ENCODE measurements around the gene RNF157. TPM values are rescaled to one million over a fixed set of nuclear protein-coding genes. Genes with fewer than 3 reads are reported as not detected.
"Not testable (repeated sequence)": the region's sequence is repeated elsewhere in the genome, so short reads cannot be mapped to it uniquely, and the experiment has no call there.

RNF157 gene
- total RNA-seq, 1 donor from 2014 or later, result 17.8 TPM

DNA sequence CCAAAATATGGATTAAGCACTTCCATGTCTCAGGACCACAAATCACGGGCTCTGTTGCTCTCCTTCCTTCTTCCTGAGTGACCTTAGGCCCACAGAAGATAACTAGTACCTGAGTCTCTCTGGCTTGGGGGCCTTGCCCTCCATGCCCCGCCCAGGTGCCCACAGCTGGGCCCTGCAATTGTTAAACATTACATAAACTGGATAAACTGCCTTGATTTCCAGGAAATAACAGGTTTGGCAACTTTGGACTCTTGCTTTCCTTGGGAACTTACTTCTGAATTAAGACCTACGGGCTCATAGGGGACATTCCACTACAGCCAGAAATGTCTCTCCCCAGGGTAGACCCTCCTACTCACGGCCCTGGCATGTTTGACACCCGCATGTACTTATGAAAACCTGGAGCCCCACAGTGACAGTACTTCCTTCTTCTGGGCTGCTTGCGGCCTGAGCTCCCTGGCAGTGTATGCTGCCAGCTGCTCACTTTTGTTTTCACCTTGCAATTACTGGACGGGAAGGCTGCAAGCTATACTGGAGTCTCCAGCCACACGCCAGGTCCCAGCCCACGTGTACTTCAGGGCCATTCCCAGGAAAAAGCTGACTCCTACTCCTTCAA lies 22.5 kb upstream of the RNF157 start:
- H3K4me1 Mint-ChIP-seq (ENCODE audit: low read depth, unreplicated experiment), result peaks cover 16% of the 10 kb centered on the region

DNA sequence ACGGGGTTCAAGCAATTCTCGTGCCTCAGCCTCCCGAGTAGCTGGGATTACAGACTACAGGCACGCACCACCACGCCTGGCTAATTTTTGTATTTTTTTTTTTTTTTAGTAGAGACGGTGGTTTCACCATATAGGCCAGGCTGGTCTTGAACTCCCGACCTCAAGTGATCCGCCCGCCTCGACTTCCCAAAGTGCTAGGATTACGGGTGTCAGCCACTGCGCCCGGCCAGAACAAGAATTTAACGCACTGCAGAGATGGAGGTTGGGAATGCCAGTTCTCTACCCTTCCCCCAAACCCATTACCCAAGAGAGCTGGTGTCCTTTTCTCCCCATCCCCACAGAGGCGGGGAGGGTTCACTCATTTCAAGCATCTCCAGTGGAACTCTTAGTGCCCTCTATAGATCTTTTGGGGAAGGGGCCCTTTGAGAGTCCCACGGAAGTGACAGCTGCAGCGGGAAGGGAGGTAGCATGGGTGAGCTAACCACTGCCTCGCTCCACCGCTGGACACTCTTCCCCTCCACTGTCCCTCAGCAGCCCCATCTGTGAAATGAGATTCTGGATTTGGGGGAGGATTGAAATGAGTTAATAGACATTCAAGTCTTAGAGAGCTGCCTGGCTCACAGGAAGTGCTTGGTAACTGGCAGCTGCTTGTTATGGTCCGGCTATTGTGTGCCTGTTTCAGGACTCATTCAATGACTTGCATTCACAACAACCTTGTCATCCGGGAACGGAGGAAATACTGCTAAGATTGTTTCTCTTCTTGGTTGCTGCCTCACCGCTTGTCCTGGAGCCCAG lies 21.3 kb upstream of the RNF157 start:
- TF ChIP-seq, protein P1, sequence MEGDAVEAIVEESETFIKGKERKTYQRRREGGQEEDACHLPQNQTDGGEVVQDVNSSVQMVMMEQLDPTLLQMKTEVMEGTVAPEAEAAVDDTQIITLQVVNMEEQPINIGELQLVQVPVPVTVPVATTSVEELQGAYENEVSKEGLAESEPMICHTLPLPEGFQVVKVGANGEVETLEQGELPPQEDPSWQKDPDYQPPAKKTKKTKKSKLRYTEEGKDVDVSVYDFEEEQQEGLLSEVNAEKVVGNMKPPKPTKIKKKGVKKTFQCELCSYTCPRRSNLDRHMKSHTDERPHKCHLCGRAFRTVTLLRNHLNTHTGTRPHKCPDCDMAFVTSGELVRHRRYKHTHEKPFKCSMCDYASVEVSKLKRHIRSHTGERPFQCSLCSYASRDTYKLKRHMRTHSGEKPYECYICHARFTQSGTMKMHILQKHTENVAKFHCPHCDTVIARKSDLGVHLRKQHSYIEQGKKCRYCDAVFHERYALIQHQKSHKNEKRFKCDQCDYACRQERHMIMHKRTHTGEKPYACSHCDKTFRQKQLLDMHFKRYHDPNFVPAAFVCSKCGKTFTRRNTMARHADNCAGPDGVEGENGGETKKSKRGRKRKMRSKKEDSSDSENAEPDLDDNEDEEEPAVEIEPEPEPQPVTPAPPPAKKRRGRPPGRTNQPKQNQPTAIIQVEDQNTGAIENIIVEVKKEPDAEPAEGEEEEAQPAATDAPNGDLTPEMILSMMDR (IDR thresholded peaks at IDR 0.05; ENCODE audit: partially characterized antibody, unreplicated experiment), result no peak
- peaks cover 14% of the 10 kb centered on the region for H3K4me1 Mint-ChIP-seq (ENCODE audit: low read depth, unreplicated experiment)
- H3K4me3 Mint-ChIP-seq (ENCODE audit: unreplicated experiment), result no peak overlapping the region
- no peak for DNase-seq
- H3K9me3 Mint-ChIP-seq (ENCODE audit: unreplicated experiment), result peaks cover 1% of the 10 kb centered on the region
- H3K36me3 Mint-ChIP-seq (ENCODE audit: unreplicated experiment), result no peaks in the 10 kb centered on the region
- H3K27ac Mint-ChIP-seq (ENCODE audit: unreplicated experiment), result no peak overlapping the region
- H3K27me3 Mint-ChIP-seq (ENCODE audit: unreplicated experiment), result peaks cover 4% of the 10 kb centered on the region

More for the DNA sequence above, 22.5 kb upstream of the RNF157 start:
- no peak for DNase-seq
- no peak overlapping the region for H3K27ac Mint-ChIP-seq (ENCODE audit: unreplicated experiment)
- no peak overlapping the region for H3K4me3 Mint-ChIP-seq (ENCODE audit: unreplicated experiment)
- H3K36me3 Mint-ChIP-seq (ENCODE audit: unreplicated experiment), result no peaks in the 10 kb centered on the region
- H3K9me3 Mint-ChIP-seq (ENCODE audit: unreplicated experiment), result peaks cover 3% of the 10 kb centered on the region
- H3K27me3 Mint-ChIP-seq (ENCODE audit: unreplicated experiment), result peaks cover 6% of the 10 kb centered on the region
- TF ChIP-seq, protein P1 (IDR thresholded peaks at IDR 0.05; ENCODE audit: partially characterized antibody, unreplicated experiment), result no peak

DNA sequence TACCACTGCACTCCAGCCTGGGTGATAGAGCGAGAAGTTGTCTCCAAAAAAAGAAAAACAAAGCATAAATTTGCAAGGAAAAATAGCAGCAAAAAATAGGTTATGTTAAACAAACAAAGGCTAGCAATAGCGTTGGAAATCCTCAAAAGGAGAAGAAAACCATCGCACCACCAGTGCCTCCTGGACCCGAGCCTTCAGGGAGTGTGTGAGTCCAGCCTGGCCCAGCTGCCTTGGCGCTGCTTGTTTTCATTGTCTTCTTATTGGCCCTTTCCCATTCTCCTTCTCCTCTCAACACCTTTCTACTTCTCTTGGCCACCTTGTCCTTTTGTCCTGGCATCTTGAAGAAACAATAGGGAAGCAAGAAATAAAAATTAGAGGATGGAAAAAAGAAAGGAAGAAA lies 20.4 kb upstream of the RNF157 start:
- H3K27me3 Mint-ChIP-seq (ENCODE audit: unreplicated experiment), result peaks cover 2% of the 10 kb centered on the region
- no peak overlapping the region for H3K4me3 Mint-ChIP-seq (ENCODE audit: unreplicated experiment)
- TF ChIP-seq, protein P1 (IDR thresholded peaks at IDR 0.05; ENCODE audit: partially characterized antibody, unreplicated experiment), result no peak
- H3K9me3 Mint-ChIP-seq (ENCODE audit: unreplicated experiment), result no peaks in the 10 kb centered on the region
- H3K36me3 Mint-ChIP-seq (ENCODE audit: unreplicated experiment), result no peaks in the 10 kb centered on the region
- H3K4me1 Mint-ChIP-seq (ENCODE audit: low read depth, unreplicated experiment), result peaks cover 14% of the 10 kb centered on the region
- no peak for DNase-seq
- no peak overlapping the region for H3K27ac Mint-ChIP-seq (ENCODE audit: unreplicated experiment)

DNA sequence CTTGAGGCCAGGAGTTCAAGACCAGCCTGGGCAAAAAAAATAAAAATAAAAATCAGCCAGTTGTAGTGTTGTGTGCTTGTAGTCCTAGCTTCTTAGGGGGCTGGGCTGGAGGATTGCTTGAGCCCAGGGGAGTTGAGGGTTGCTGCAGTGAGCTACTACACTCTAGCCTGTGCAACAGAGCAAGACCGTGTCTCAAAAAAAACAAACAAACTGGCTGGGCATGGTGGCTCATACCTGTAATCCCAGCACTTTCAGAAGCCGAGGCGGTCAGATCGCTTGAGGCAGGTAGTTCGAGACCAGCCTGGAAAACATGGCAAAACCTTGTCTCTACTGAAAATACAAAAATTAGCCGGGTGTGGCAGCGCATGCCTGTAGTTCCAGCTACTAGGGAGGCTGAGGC lies 19.9 kb upstream of the RNF157 start:
- TF ChIP-seq, protein P1 (IDR thresholded peaks at IDR 0.05; ENCODE audit: partially characterized antibody, unreplicated experiment), result no peak
- no peak for DNase-seq
- Mint-ChIP-seq H3K27me3 (ENCODE audit: unreplicated experiment) (peaks cover 4% of the 10 kb centered on the region), H3K36me3 (ENCODE audit: unreplicated experiment) (no peaks in the 10 kb centered on the region), H3K4me3 (ENCODE audit: unreplicated experiment) (no peak overlapping the region), H3K27ac (ENCODE audit: unreplicated experiment) (no peak overlapping the region), H3K9me3 (ENCODE audit: unreplicated experiment) (no peaks in the 10 kb centered on the region), H3K4me1 (ENCODE audit: low read depth, unreplicated experiment) (peaks cover 14% of the 10 kb centered on the region)

DNA sequence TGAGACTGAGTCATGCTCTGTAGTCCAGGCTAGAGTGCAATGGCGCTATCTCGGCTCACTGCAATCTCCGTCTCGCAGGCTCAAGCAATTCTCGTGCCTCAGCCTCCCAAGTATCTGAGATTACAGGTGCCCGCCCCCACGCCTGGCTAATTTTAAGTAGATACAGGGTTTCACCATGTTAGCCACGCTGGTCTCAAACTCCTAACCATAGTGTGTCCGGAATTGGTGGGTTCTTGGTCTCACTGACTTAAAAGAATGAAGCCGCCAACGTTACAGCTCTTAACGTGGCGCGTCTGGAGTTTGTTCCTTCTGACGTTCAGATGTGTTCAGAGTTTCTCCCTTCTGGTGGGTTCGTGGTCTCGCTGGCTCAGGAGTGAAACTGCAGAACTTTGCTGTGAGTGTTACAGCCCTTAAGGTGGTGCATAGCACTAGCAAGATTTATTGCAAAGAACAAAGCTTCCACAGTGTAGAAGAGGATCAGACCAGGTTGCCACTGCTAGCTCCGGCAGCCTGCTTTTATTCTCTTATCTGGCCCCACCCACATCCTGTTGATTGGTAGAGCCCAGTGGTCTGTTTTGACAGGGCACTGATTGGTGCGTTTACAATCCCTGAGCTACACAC lies 16.2 kb upstream of the RNF157 start:
- not testable (repeated sequence) for H3K4me1 Mint-ChIP-seq (ENCODE audit: low read depth, unreplicated experiment); H3K27me3 Mint-ChIP-seq (ENCODE audit: unreplicated experiment); DNase-seq; H3K9me3 Mint-ChIP-seq (ENCODE audit: unreplicated experiment); H3K4me3 Mint-ChIP-seq (ENCODE audit: unreplicated experiment); H3K27ac Mint-ChIP-seq (ENCODE audit: unreplicated experiment); H3K36me3 Mint-ChIP-seq (ENCODE audit: unreplicated experiment)
